Right lobe of liver (tissue), 6 donors: ENCODE results near the gene COLEC12. TPM values are rescaled to one million over a fixed set of nuclear protein-coding genes. Genes with fewer than 3 reads are reported as not detected.

ENCODE experiments used
- ATAC-seq, 4 donors: fragments of 200-7000 bp; cut with Tn5 transposase; one replicate each; pipeline ENCODE4 v1.9.1; 2020; ENCODE audit warnings: mild to moderate bottlenecking in 4 of 4, moderate library complexity in 4 of 4
- DNase-seq, 3 donors: peaks; one replicate each; pipeline ENCODE4 v3.0.0-alpha.2; 2020
- H3K27ac ChIP-seq, 3 donors: fragments of 200-600 bp; one replicate each; pipeline ENCODE4 v1.8.0; 2022
- H3K27me3 ChIP-seq, 2 donors: fragments of 200-600 bp; one replicate each; pipeline ENCODE4 v1.8.0; 2022
- H3K36me3 ChIP-seq, 4 donors: fragments of 200-600 bp; sonication (generic) in 1 of 4; one replicate each; pipeline versions ENCODE4 v1.5.1 to v1.8.0; 2017 to 2022; ENCODE audit warnings: control low read depth in 1 of 4
- H3K4me1 ChIP-seq, 4 donors: fragments of 200-600 bp; sonication (generic) in 1 of 4; one replicate each; pipeline versions ENCODE4 v1.5.1 to v1.8.0; 2017 to 2022; ENCODE audit warnings: control low read depth in 1 of 4
- H3K4me3 ChIP-seq, 3 donors: fragments of 200-600 bp; one replicate each; pipeline ENCODE4 v1.8.0; 2022
- H3K9me3 ChIP-seq, 4 donors: fragments of 200-600 bp; sonication (generic) in 1 of 4; one replicate each; pipeline versions ENCODE4 v1.5.1 to v1.8.0; 2017 to 2022; ENCODE audit warnings: control low read depth in 1 of 4
- CTCF ChIP-seq, 4 donors: fragments of 200-600 bp in 3 of 4; fragments of 450-650 bp in 1 of 4; IDR thresholded peaks; one replicate each; pipeline versions ENCODE4 v1.5.1 to v1.8.0; 2016 to 2022; ENCODE audit warnings: antibody characterized with exemption in 4 of 4, mild to moderate bottlenecking in 2 of 4
- POLR2A ChIP-seq: fragments of 450-650 bp; IDR thresholded peaks from one replicate; pipeline ENCODE4 v1.6.1; 2017; ENCODE audit warnings: antibody characterized with exemption, mild to moderate bottlenecking
- WGBS: methylation state at CpG from one replicate; pipeline ENCODE4 v1.1.6; 2018; ENCODE audit warnings: low coverage, low lambda C conversion rate; ENCODE audit not compliant: insufficient coverage; ENCODE audit errors: missing lambda C conversion rate; 5-methylcytosine and 5-hydroxymethylcytosine counted together
- intact Hi-C, 2 donors: fragments of 100-400 bp; cut with DNase I; formaldehyde crosslinking; loops; one replicate each; pipeline versions ENCODE4 v1.11.2 to v1.14.1; 2022
- total RNA-seq, 6 experiments: library from RNA; depleted of rRNA in 2 of 6; stranded (reverse); fragments of >200 nt in 2 of 6; fragmentation: NEBNext Ultra II Directional in 3 of 6; extraction: Animal tissue kit (Norgen Biotek cat#: 25700) in 3 of 6; gene quantifications; one replicate each; pipeline versions ENCODE4 v1.1.0 to v1.2.4, GENCODE V29; 2016 to 2023
- donor health status: DM: no; HTN: yes; CAD: no.
- donor health status: DM: no; HTN: no; CAD: no.
- donor health status: DM: no; HTN: no; CAD: no.
- donor health status: DM: no; HTN: yes; CAD: no.
- donor health status: DM: no; HTN: yes; CAD: no.

Gene COLEC12
- total RNA-seq, 6 experiments from 2014 or later: 0.12 to 1.00 (median 0.37) TPM; not detected in 1

GRCh38 chr18:398935-399630 lies 101.4 kb downstream of the COLEC12 start:
- Histone ChIP-seq H3K4me3 (no peak overlapping the region), H3K27me3 (no peaks in the 10 kb centered on the region), H3K27ac (no peak overlapping the region), H3K9me3 (no peaks in the 10 kb centered on the region), H3K4me1 (no peaks in the 10 kb centered on the region), H3K36me3 (no peaks in the 10 kb centered on the region)
- TF ChIP-seq POLR2A (no peak), CTCF (IDR thresholded peaks at IDR 0.05) (no peak)
- DNase-seq (no peak), ATAC-seq (no peak)
- intact Hi-C loops: no loop called here
- WGBS: 54% methylated on average over 5 of the region's 8 CpGs

- no peak overlapping the region for H3K27ac ChIP-seq
- TF ChIP-seq CTCF (IDR thresholded peaks at IDR 0.05) (no peak), POLR2A (no peak)
- intact Hi-C loops: no loop called here
- ATAC-seq (no peak), DNase-seq (no peak)
- 67% methylated on average over 3 of the region's 3 CpGs for WGBS
- H3K36me3 ChIP-seq: no peaks in the 10 kb centered on the region
- no peaks in the 10 kb centered on the region for H3K9me3 ChIP-seq
- no peaks in the 10 kb centered on the region for H3K27me3 ChIP-seq
- H3K4me1 ChIP-seq: no peaks in the 10 kb centered on the region
- H3K4me3 ChIP-seq: no peak overlapping the region
These were observed 103.9 kb downstream of the COLEC12 start for GRCh38 chr18:396556-396955.

GRCh38 chr18:396251-396555 lies 104.3 kb downstream of the COLEC12 start:
- WGBS: no CpG with 5 or more reads among the region's 1 CpG
- intact Hi-C loops: no loop called here

GRCh38 chr18:395456-396250 lies 104.8 kb downstream of the COLEC12 start:
- no peaks in the 10 kb centered on the region for H3K36me3 ChIP-seq
- no peaks in the 10 kb centered on the region for H3K9me3 ChIP-seq
- WGBS: 55% methylated on average over 13 of the region's 13 CpGs
- DNase-seq (no peak), ATAC-seq (no peak)
- H3K4me1 ChIP-seq: no peaks in the 10 kb centered on the region
- intact Hi-C loops: no loop called here
- H3K27me3 ChIP-seq: no peaks in the 10 kb centered on the region
- no peak overlapping the region for H3K27ac ChIP-seq
- TF ChIP-seq CTCF (IDR thresholded peaks at IDR 0.05) (no peak), POLR2A (no peak)
- no peak overlapping the region for H3K4me3 ChIP-seq

More at GRCh38 chr18:396251-396555, 104.3 kb downstream of the COLEC12 start:
- TF ChIP-seq POLR2A: no peak
- TF ChIP-seq CTCF (IDR thresholded peaks at IDR 0.05): no peak
- no peak overlapping the region for H3K27ac ChIP-seq
- no peak for ATAC-seq
- H3K4me1 ChIP-seq: no peaks in the 10 kb centered on the region
- H3K36me3 ChIP-seq: no peaks in the 10 kb centered on the region
- no peak for DNase-seq
- no peak overlapping the region for H3K4me3 ChIP-seq
- H3K27me3 ChIP-seq: no peaks in the 10 kb centered on the region
- no peaks in the 10 kb centered on the region for H3K9me3 ChIP-seq
